T-helper 1 cell treated with Interleukin-12 subunit alpha and Interleukin-12 subunit beta and Interleukin-4 antibody, amounts not matched to agents 30 μg/mL and 1 μg/mL, for 36 hours (primary cell): ENCODE data around the gene SUB1.
"Not testable (repeated sequence)": the region's sequence is repeated elsewhere in the genome, so short reads cannot be mapped to it uniquely, and the experiment has no call there.

Experiments used
- H3K27ac Mint-ChIP-seq: one replicate; pipeline ENCODE4 v1.8.0; 2021; ENCODE audit warnings: mild to moderate bottlenecking, mixed read lengths
- H3K27me3 Mint-ChIP-seq: one replicate; pipeline ENCODE4 v1.8.0; 2021; ENCODE audit warnings: low read depth, mixed read lengths
- H3K36me3 Mint-ChIP-seq: one replicate; pipeline ENCODE4 v1.8.0; 2021; ENCODE audit warnings: low read depth, mixed read lengths
- H3K4me1 Mint-ChIP-seq: one replicate; pipeline ENCODE4 v1.8.0; 2021; ENCODE audit warnings: low read depth, mixed read lengths
- H3K4me3 Mint-ChIP-seq: one replicate; pipeline ENCODE4 v1.8.0; 2021; ENCODE audit warnings: mild to moderate bottlenecking, moderate library complexity, mixed read lengths
- H3K9me3 Mint-ChIP-seq: one replicate; pipeline ENCODE4 v1.8.0; 2021; ENCODE audit warnings: mixed read lengths

The SUB1 gene

DNA sequence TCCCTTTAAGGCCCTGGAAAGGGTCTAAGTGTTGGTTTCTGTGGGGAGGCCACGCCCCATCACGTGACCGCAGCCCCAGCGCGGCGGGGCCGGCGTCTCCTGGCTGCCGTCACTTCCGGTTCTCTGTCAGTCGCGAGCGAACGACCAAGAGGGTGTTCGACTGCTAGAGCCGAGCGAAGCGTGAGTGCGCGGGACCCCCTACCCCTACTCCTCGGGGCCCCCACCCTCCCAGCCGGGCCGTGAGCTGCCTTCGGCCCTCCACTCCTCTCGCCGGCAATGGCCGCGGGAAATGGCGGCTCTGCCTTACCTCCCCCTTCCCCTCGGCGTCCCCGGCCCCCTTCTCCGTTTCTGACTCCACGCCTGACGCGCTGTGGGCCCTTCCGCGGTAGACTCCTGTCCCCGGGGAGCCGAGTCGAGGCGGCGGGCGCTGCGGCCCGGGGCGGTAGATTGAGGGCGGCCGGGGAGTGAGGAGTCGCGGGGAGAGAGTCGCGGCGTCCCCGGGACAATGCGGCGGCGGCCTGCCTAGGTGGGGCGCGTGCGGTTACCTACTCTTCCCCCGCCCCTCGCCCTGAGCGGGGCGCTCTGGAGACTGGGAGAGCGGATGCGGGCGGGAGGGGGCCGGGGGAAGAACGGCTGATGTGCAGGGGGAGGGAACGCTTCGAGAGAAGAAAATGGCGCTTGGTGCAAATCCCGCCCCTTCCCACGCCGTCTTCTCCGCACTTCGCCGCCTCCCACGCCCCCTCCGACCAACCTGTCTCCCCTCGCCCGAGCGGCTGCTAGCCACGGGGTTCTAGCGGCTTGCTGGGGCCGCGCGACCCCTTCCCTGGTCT, at the start of gene SUB1:
Gene SUB1 (plus strand): TSS at position 112 of the 830 bp plus-strand sequence. CDS start 2,956 bp downstream, outside the sequence.
- Mint-ChIP-seq H3K9me3 (no peaks in the 10 kb centered on the region), H3K4me3 (peak within 1 kb of the TSS; percentile 99), H3K27me3 (no peaks in the 10 kb centered on the region), H3K27ac (peak within 1 kb of the TSS; percentile 98), H3K4me1 (peaks cover 64% of the 10 kb centered on the region), H3K36me3 (peaks cover 39% of the 10 kb centered on the region)

DNA sequence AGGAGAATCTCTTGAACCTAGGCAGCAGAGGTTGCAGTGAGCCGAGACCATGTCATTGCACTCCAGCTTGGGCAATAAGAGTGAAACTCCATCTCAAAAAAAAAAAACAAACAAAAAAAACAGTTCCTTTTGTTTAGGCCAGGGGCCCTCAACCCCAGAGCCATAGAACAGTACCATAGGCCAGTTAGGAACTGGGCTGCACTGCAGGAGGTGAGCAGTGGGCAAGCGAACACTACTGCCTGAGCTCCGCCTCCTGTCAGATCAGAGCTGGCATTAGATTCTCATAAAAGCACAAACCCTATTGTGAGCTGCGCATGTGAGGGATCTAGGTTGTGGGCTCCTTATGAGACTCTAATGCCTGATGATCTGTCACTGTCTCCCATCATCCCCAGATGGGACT, 49.1 kb upstream of the SUB1 start:
- Mint-ChIP-seq H3K27ac (peak overlapping the region; percentile 79), H3K4me3 (no peak overlapping the region), H3K27me3 (no peaks in the 10 kb centered on the region), H3K9me3 (no peaks in the 10 kb centered on the region), H3K4me1 (peaks cover 77% of the 10 kb centered on the region), H3K36me3 (peaks cover 47% of the 10 kb centered on the region)

DNA sequence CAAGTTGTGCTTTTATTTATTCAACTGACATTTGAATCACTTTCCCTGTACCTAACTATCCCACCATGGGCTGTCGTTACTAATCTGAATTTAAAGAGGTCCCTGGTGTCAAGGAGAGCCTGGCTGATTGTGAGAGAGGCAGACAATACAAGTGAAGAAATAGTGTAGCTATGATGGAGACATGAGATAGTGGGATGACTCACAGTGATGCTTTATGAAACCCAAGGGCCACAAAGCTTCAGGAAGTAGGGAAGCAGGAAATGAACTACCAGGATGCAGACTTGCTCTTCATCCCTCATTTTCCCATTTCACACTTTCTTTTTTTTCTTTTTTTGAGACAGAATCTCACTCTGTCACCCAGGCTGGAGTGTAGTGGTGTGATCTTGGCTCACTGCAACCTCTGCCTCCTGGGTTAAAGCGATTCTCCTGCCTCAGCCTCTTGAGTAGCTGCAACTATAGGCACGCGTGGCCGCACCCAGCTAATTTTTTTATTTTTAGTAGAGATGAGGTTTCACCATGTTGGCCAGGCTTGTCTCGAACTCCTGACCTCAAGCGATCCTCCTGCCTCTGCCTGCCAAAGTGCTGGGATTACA, 47.8 kb upstream of the SUB1 start:
- Mint-ChIP-seq H3K4me3 (peak overlapping the region; percentile 59), H3K27ac (peak overlapping the region; percentile 90), H3K4me1 (peaks cover 71% of the 10 kb centered on the region), H3K36me3 (peaks cover 48% of the 10 kb centered on the region)
- not testable (repeated sequence) for H3K27me3 Mint-ChIP-seq, H3K9me3 Mint-ChIP-seq

DNA sequence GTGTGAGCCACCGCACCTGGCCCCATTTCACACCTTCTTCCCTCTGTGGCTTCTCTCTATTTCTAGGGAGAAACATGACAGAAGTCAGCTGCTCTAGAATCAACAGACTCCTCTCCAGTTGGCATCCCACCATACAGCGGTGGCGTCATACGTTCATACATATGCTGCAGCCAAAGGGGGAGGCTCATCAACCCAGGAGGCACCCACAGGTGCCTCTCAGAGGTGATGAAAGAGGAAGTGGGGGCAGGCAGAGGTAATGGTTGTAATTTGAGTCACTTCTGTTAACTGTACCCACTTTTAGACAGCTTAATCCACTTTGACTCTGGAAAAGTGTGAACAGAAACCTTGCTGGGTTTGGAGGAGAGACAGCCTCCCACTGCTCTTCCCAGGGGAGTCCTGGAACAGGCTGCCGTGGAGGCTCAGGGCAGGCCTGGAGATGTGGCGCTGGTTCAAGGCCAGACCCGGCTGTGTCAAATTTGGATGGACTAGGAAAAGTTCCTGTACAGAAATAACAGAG, 47.3 kb upstream of the SUB1 start:
- H3K4me3 Mint-ChIP-seq, result peak overlapping the region; percentile 59
- no peaks in the 10 kb centered on the region for H3K27me3 Mint-ChIP-seq
- H3K27ac Mint-ChIP-seq, result peak overlapping the region; percentile 90
- no peaks in the 10 kb centered on the region for H3K9me3 Mint-ChIP-seq
- peaks cover 70% of the 10 kb centered on the region for H3K4me1 Mint-ChIP-seq
- H3K36me3 Mint-ChIP-seq, result peaks cover 53% of the 10 kb centered on the region

DNA sequence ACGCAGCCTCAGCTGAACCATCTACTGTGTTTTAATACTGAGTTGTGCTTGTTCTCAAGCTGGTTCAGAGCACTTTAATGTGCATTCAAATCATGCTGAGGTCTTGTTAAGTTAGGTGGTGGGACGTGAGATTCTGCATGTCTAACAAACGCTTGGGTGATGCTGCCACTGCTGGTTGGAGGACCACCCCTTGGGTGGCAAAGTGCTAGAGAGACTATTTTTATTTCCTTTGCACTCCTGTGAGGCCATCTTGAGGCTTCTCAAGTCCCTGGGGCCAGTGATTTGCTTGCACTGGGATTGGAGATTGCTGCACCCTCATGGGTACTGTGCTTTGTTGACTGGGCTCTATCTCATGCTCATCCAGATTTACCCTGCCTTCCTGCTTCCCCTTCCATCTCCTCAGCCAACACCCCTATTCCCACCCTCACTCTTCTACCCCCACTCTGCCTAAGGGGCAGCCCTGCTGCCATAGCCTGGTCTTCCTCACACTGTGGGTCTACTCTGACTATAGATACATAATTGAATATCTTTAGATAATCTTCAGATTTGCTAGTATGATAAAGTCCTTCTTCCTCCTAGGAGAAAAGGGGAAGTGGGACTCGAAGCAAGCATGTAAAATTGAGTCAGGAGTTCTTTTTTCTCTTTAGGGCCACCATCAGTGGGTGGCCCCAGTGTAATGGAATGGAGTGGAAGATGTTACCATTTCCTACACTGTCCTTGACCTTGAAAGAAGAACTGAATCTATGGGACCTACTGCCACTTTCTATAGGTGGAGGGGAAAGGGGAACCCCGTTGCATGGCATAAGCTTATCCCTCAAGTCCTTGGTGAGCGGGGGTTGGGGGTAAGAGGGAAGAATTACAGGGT, 45.1 kb upstream of the SUB1 start:
- Mint-ChIP-seq H3K36me3 (peaks cover 51% of the 10 kb centered on the region), H3K9me3 (no peaks in the 10 kb centered on the region), H3K27me3 (no peaks in the 10 kb centered on the region), H3K27ac (peak overlapping the region; percentile 89), H3K4me3 (no peak overlapping the region), H3K4me1 (peaks cover 63% of the 10 kb centered on the region)

DNA sequence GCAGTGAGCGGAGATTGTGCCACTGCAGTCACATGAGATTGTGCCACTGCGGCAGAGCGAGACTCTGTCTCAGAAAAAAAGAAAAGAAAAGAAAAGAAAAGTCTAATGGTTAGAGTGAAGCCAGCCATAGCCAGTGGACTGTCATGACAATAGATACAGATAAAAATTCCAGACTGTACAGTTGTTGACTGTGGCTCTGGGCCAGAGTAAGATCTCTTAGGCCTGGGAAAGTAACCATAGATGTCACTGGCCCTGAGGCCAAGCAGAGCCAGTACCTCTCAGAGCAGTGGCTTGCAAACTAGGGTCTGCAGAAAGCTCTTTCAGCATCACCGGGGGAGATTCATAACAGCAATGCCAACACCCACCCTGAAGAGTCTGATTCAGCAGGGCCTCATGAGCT, 44.1 kb upstream of the SUB1 start:
- Mint-ChIP-seq H3K4me1 (peaks cover 54% of the 10 kb centered on the region), H3K36me3 (peaks cover 52% of the 10 kb centered on the region), H3K4me3 (peak overlapping the region; percentile 6), H3K27me3 (no peaks in the 10 kb centered on the region), H3K27ac (peak overlapping the region; percentile 89), H3K9me3 (no peaks in the 10 kb centered on the region)

DNA sequence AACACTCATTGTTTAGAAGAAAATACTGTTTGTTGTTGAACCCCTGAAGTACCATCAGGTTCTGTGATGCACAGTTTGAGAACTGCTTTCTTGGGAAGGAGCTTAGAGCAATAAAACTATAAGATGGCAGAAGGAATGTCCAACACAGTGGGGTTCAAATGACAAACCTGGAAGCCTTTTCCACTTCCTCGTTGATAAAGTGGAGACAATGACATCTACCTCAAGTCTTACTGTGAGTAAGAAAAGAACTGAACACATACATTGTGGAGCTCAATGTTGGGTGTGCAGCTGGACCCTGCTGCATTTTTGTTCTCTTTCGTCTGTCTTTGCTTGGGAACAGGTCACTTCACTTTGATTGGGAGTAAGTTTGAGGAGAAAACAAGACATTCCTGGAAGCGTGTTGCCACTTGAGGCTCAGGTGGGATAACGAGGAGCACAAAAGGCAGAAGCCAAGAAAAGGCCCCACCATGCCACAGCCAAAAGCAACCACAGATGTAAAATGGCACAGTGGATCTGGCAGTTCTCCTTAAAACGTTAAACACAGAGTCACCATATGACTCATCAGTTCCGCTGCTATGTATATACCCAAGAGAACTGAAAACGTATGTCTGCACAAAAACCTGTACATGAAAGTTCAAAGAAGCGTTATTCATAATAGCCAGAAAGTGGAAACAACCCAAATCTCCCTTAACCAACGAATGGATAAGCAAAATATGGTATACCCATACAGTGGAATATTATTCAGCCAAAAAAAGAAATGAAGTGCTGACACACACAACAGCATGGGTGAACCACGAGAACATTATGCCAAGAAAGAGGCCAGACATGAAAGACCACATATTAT, 42.9 kb upstream of the SUB1 start:
- H3K27ac Mint-ChIP-seq, result peak overlapping the region; percentile 90
- H3K36me3 Mint-ChIP-seq, result peaks cover 58% of the 10 kb centered on the region
- peak overlapping the region; percentile 32 for H3K4me3 Mint-ChIP-seq
- H3K9me3 Mint-ChIP-seq, result no peaks in the 10 kb centered on the region
- no peaks in the 10 kb centered on the region for H3K27me3 Mint-ChIP-seq
- H3K4me1 Mint-ChIP-seq, result peaks cover 48% of the 10 kb centered on the region

DNA sequence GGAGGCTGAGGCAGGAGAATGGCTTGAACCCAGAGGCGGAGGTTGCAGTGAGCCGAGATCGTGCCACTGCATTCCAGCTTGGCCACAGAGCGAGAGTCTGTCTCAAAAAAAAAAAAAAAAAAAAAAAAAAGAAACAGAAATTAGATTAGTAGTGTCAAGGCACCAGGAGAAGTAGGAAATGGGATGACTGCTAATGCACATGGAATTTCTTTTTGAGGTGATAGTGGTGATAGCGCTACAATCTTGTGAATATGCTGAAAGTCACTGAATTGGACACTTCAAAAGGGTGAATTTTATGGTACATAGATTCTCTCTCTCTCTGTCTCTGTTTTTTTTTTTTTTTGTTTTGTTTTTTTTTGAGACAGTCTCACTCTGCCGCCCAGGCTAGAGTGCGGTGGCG, 42.1 kb upstream of the SUB1 start:
- H3K4me1 Mint-ChIP-seq, result peaks cover 50% of the 10 kb centered on the region
- H3K4me3 Mint-ChIP-seq, result no peak overlapping the region
- no peaks in the 10 kb centered on the region for H3K9me3 Mint-ChIP-seq
- H3K27ac Mint-ChIP-seq, result no peak overlapping the region
- H3K27me3 Mint-ChIP-seq, result no peaks in the 10 kb centered on the region
- peaks cover 64% of the 10 kb centered on the region for H3K36me3 Mint-ChIP-seq

DNA sequence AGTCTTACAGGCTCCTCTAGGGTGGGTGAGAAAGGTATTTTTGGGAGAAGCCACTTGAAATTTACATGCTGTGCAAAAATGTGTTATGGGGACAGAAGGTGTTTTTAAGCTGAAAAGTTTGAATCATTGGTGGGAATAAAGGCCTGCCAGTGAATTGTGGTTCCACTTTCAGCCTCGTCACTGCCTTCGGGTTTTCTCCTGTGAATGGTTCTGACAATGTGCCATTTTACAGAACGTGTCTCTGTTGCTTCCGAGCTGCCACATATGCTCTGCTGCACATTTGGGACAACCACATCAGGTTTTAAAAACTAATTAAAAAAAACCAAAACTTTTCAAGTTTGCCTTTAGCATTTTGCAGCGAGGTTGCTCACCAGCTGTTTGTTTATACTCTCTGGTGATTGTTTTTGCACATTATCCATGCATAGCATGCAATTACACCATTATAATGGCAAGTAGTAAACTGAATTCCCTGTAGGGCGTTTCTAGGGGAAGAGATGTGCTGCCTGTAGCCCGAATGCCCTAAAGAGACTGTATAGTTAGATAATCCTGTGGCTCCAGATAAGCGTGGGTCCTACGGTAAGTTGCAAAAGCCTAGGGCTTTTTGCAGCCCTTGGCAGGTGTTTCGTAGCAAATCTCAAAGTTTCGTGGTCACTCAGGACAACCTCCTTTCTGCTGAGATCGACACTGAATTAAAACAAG, 40.1 kb upstream of the SUB1 start:
- Mint-ChIP-seq H3K36me3 (peaks cover 57% of the 10 kb centered on the region), H3K27me3 (no peaks in the 10 kb centered on the region), H3K4me1 (peaks cover 38% of the 10 kb centered on the region), H3K9me3 (no peaks in the 10 kb centered on the region), H3K27ac (no peak overlapping the region), H3K4me3 (no peak overlapping the region)

DNA sequence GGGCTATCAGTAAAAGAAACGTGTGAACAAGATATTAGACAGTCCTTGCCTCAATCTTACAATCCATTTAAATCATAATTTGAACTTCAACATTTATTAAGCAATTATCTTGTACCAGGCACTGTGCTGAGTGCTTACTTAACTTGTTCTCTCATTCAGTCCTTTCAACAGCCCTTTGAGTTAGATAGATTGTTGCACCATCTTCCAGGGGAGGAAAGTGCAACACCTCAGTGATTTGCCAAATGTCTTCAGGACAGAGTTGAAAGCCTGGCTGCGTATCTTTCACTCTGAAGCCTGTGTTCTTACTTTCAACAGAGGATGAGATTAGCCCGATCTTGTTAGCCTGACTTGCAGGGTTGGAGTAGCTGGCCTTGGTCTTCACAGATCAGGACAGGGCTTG, 34.2 kb upstream of the SUB1 start:
- H3K36me3 Mint-ChIP-seq, result peaks cover 70% of the 10 kb centered on the region
- H3K27me3 Mint-ChIP-seq, result no peaks in the 10 kb centered on the region
- H3K4me1 Mint-ChIP-seq, result peaks cover 30% of the 10 kb centered on the region
- H3K27ac Mint-ChIP-seq, result no peak overlapping the region
- H3K4me3 Mint-ChIP-seq, result no peak overlapping the region
- H3K9me3 Mint-ChIP-seq, result peaks cover 5% of the 10 kb centered on the region

DNA sequence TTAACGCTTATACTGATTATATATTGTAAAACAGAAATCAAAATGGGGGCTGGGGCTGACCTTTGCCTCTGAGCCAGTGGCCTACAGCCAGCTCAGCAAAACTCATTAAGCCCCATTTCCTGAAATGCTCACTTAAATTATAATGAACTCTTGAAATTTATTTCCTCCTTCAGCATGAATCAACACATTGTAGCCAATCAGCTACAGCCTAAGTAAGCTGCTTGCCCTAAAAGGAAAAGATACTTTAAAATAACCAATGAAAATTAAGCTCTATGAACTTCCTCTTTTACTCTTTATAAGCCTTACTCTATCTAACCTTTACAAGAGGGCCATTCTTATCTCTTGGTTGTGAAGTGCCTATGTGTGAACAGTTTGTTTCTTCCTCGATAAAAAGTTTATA, 33.5 kb upstream of the SUB1 start:
- Mint-ChIP-seq H3K4me3 (no peak overlapping the region), H3K27me3 (no peaks in the 10 kb centered on the region), H3K27ac (no peak overlapping the region), H3K36me3 (peaks cover 64% of the 10 kb centered on the region), H3K4me1 (peaks cover 30% of the 10 kb centered on the region), H3K9me3 (peaks cover 5% of the 10 kb centered on the region)

DNA sequence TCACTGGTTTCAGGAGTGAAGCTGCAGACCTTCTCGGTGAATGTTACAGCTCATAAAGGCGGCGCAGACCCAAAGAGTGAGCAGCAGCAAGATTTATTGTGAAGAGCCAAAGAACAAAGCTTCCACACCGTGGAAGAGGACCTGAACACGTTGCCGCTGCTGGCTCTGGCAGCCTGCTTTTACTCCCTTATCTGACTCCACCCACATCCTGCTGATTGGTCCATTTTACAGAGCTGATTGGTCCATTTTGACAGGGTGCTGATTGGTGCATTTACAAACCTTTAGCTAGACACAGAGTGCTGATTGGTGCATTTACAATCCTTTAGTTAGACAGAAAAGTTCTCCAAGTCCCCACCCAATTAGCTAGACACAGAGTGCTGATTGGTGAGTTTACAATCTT, 32.9 kb upstream of the SUB1 start:
- H3K4me3 Mint-ChIP-seq, H3K9me3 Mint-ChIP-seq, H3K27ac Mint-ChIP-seq, H3K27me3 Mint-ChIP-seq: not testable (repeated sequence)
- Mint-ChIP-seq H3K4me1 (peaks cover 27% of the 10 kb centered on the region), H3K36me3 (peaks cover 60% of the 10 kb centered on the region)

DNA sequence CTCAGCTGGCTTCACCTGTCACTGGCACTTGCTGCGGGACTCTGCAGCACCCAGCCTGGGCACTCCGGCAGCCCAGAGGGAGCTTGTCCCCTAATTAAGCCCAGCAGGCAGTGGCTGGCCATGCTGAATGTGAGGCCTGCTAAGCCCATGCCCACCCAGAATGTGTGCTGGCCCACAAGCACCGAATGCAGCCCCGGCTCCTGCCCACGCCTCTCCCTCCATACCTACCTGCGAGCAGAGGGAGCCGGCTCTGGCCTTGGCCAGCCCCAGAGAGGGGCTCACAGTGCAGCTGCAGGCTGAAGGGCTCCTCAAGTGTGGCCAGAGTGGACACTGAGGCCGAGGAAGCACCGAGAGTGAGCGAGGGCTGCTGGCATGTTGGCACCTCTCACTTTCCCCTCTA, 32.4 kb upstream of the SUB1 start:
- Mint-ChIP-seq H3K27ac (no peak overlapping the region), H3K9me3 (peaks cover 5% of the 10 kb centered on the region), H3K4me1 (peaks cover 22% of the 10 kb centered on the region), H3K27me3 (no peaks in the 10 kb centered on the region), H3K36me3 (peaks cover 56% of the 10 kb centered on the region), H3K4me3 (no peak overlapping the region)
